ENCODE measurements around the gene FBXL4.

The FBXL4 gene

GRCh38 chr6:98947411-98948292 is at the start of gene FBXL4:
Gene FBXL4 (minus strand): TSS chr6:98947946. CDS start chr6:98926988, 20,958 bp downstream.
- in situ Hi-C loops (cut with MboI; ENCODE audit: low sequenced_read_pairs), result no loop called here

GRCh38 chr6:98995116-98995515 is 47.4 kb upstream of the FBXL4 start:
- in situ Hi-C loops (cut with MboI; ENCODE audit: low sequenced_read_pairs), result no loop called here

- in situ Hi-C loops (cut with MboI; ENCODE audit: low sequenced_read_pairs), result no loop called here
Observed at GRCh38 chr6:98992535-98992934, 44.8 kb upstream of the FBXL4 start.

- in situ Hi-C loops (cut with MboI; ENCODE audit: low sequenced_read_pairs), result no loop called here
Observed at GRCh38 chr6:98986071-98986615, 38.4 kb upstream of the FBXL4 start.

GRCh38 chr6:98985391-98985790 is 37.6 kb upstream of the FBXL4 start:
- in situ Hi-C loops (cut with MboI; ENCODE audit: low sequenced_read_pairs), result no loop called here

- in situ Hi-C loops (cut with MboI; ENCODE audit: low sequenced_read_pairs), result no loop called here
Observed at GRCh38 chr6:98984121-98984520, 36.4 kb upstream of the FBXL4 start.

GRCh38 chr6:98981473-98981872 is 33.7 kb upstream of the FBXL4 start:
- in situ Hi-C loops (cut with MboI; ENCODE audit: low sequenced_read_pairs), result no loop called here

- in situ Hi-C loops (cut with MboI; ENCODE audit: low sequenced_read_pairs), result no loop called here
Observed at GRCh38 chr6:98980819-98981218, 33.1 kb upstream of the FBXL4 start.

GRCh38 chr6:98977671-98978292 is 30.0 kb upstream of the FBXL4 start:
- in situ Hi-C loops (cut with MboI; ENCODE audit: low sequenced_read_pairs), result no loop called here

- in situ Hi-C loops (cut with MboI; ENCODE audit: low sequenced_read_pairs), result no loop called here
Observed at GRCh38 chr6:98976674-98977385, 29.1 kb upstream of the FBXL4 start.

GRCh38 chr6:98975421-98975820 is 27.7 kb upstream of the FBXL4 start:
- in situ Hi-C loops (cut with MboI; ENCODE audit: low sequenced_read_pairs), result no loop called here

- in situ Hi-C loops (cut with MboI; ENCODE audit: low sequenced_read_pairs), result no loop called here
Observed at GRCh38 chr6:98974309-98974708, 26.6 kb upstream of the FBXL4 start.

- in situ Hi-C loops (cut with MboI; ENCODE audit: low sequenced_read_pairs), result no loop called here
Observed at GRCh38 chr6:98973571-98973970, 25.8 kb upstream of the FBXL4 start.

GRCh38 chr6:98971303-98971702 is 23.6 kb upstream of the FBXL4 start:
- in situ Hi-C loops (cut with MboI; ENCODE audit: low sequenced_read_pairs), result no loop called here

- in situ Hi-C loops (cut with MboI; ENCODE audit: low sequenced_read_pairs), result no loop called here
Observed at GRCh38 chr6:98970469-98970868, 22.7 kb upstream of the FBXL4 start.

- in situ Hi-C loops (cut with MboI; ENCODE audit: low sequenced_read_pairs), result no loop called here
Observed at GRCh38 chr6:98967616-98968015, 19.9 kb upstream of the FBXL4 start.

- in situ Hi-C loops (cut with MboI; ENCODE audit: low sequenced_read_pairs), result no loop called here
Observed at GRCh38 chr6:98959631-98960030, 11.9 kb upstream of the FBXL4 start.

GRCh38 chr6:98958776-98959175 is 11.0 kb upstream of the FBXL4 start:
- in situ Hi-C loops (cut with MboI; ENCODE audit: low sequenced_read_pairs), result no loop called here

GRCh38 chr6:98957450-98957849 is 9.7 kb upstream of the FBXL4 start:
- in situ Hi-C loops (cut with MboI; ENCODE audit: low sequenced_read_pairs), result no loop called here

- in situ Hi-C loops (cut with MboI; ENCODE audit: low sequenced_read_pairs), result no loop called here
Observed at GRCh38 chr6:98949589-98949988, 1.8 kb upstream of the FBXL4 start.

- in situ Hi-C loops (cut with MboI; ENCODE audit: low sequenced_read_pairs), result no loop called here
Observed at GRCh38 chr6:98946879-98947410, 801 bp downstream of the FBXL4 start.

Measured in hTERT RPE-1 (cell line).